Stomach (tissue), 19 donors: ENCODE measurements around the gene HTN1. TPM values are rescaled to one million over a fixed set of nuclear protein-coding genes. Genes with fewer than 3 reads are reported as not detected.
"Not testable (repeated sequence)": the region's sequence is repeated elsewhere in the genome, so short reads cannot be mapped to it uniquely, and the experiment has no call there.

Experiments used
- DNase-seq, 2 donors: peaks; one replicate each; pipeline versions ENCODE4 v3.0.0 to v3.0.0-alpha.2; 2013 to 2019
- H3K27ac ChIP-seq, 5 donors: fragments of 200-600 bp in 4 of 5; sonication (generic) in 4 of 5; one replicate each; pipeline ENCODE4 v1.5.1; 2013 to 2019; ENCODE audit warnings: mild to moderate bottlenecking in 1 of 5, moderate library complexity in 1 of 5
- H3K27me3 ChIP-seq, 3 donors: fragments of 200-600 bp; sonication (generic); one replicate each; pipeline ENCODE4 v1.5.1; 2017 to 2019; ENCODE audit warnings: mixed run types in 1 of 3
- H3K36me3 ChIP-seq, 4 donors: fragments of 200-600 bp; sonication (generic); 1 replicate in 3 of 4; 2 replicates in 1 of 4; pipeline ENCODE4 v1.5.1; 2016 to 2019
- H3K4me1 ChIP-seq, 4 donors: fragments of 200-600 bp; sonication (generic); one replicate each; pipeline ENCODE4 v1.5.1; 2016 to 2019
- H3K4me3 ChIP-seq, 4 donors: fragments of 200-600 bp; sonication (generic) in 3 of 4; one replicate each; pipeline ENCODE4 v1.5.1; 2016 to 2019; ENCODE audit warnings: mild to moderate bottlenecking in 1 of 4
- H3K9me3 ChIP-seq, 4 donors: fragments of 200-600 bp; sonication (generic); one replicate each; pipeline ENCODE4 v1.5.1; 2016 to 2019
- CTCF ChIP-seq, 7 experiments: fragments of 450-650 bp in 4 of 7; fragments of 200-600 bp in 3 of 7; sonication (generic) in 3 of 7; IDR thresholded peaks; one replicate each; pipeline ENCODE4 v1.5.1; 2016 to 2019; ENCODE audit warnings: antibody characterized with exemption in 7 of 7, control low read depth in 2 of 7, mild to moderate bottlenecking in 1 of 7
- EP300 ChIP-seq: sonication (generic); formaldehyde crosslinking; IDR thresholded peaks from one replicate; pipeline ENCODE4 v1.6.1; 2017; ENCODE audit warnings: antibody characterized with exemption
- POLR2A ChIP-seq, 4 donors: fragments of 450-650 bp; IDR thresholded peaks; one replicate each; pipeline ENCODE4 v1.6.1; 2016; ENCODE audit warnings: antibody characterized with exemption in 4 of 4, control low read depth in 2 of 4, mild to moderate bottlenecking in 1 of 4, moderate library complexity in 1 of 4
- POLR2AphosphoS5 ChIP-seq, 3 donors: sonication (generic); formaldehyde crosslinking; IDR thresholded peaks; one replicate each; pipeline ENCODE4 v1.6.1; 2016; ENCODE audit warnings: antibody characterized with exemption in 3 of 3
- WGBS, 5 donors: extraction: QIAGEN DNeasy Blood & Tissue Kit in 3 of 5; methylation state at CpG; one replicate each; pipeline versions ENCODE4 v1.1.5 to v1.1.7; 2013 to 2018; 5-methylcytosine and 5-hydroxymethylcytosine counted together
- intact Hi-C: fragments of 100-400 bp; cut with DNase I; formaldehyde crosslinking; loops from one replicate; pipeline ENCODE4 v1.15.1; 2023; ENCODE audit warnings: low total_unique reads
- long read RNA-seq, 10 donors: transcript quantifications; one replicate each; lab custom pipeline, GENCODE V29; 2026
- polyA plus RNA-seq, 3 donors: library from polyadenylated mRNA; stranded (reverse); fragments of 200-250 nt; gene quantifications; one replicate each; pipeline ENCODE4 v1.2.3, GENCODE V29; 2013
- total RNA-seq, 5 donors: library from RNA; depleted of rRNA; stranded (reverse); fragments of >200 nt; gene quantifications; one replicate each; pipeline versions ENCODE4 v1.1.0 to v1.2.3, GENCODE V29; 2014 to 2016
- donor health status: healthy with polysubstance abuse.
- donor health status: Bipolar disorder and iron deficiency.
- donor health status: healthy.

The HTN1 gene
- total RNA-seq (not detected), polyA plus RNA-seq (not detected)
- long read RNA-seq, donor 1: 0 reads
- long read RNA-seq, donor 2: 0 reads
- long read RNA-seq, donor 3: 0 reads
- long read RNA-seq, donor 4: 0 reads
- long read RNA-seq, donor 5: 0 reads
- long read RNA-seq, donor 6: 0 reads
- long read RNA-seq, donor 7: 0 reads
- long read RNA-seq, donor 8: 0 reads
- long read RNA-seq, donor 9: 0 reads
- long read RNA-seq, donor 10: 0 reads

DNA sequence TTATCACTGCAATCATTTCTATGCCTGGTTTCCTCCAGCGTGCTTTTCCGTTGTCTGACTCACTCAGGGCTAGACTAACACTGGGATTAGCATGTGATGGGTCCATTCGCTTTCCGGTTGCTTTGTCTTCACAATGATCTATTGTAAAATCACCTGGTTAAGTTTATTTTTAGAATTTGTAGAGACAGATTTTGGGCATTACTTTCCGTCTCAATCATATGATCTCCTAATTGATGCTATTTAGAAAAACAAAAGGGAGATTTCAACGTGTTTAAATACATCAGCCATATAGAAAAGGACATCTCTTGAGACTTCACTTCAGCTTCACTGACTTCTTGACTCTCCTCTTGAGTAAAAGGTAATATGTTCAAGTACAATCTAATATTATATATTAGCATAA lies at the start of gene HTN1:
Gene HTN1 (plus strand): TSS at position 301 of the 400 bp plus-strand sequence. CDS start 2,639 bp downstream, outside the sequence.
- H3K9me3 ChIP-seq, intact Hi-C loops, H3K4me1 ChIP-seq, DNase-seq, H3K27me3 ChIP-seq, H3K36me3 ChIP-seq, H3K4me3 ChIP-seq, H3K27ac ChIP-seq: not testable (repeated sequence)
- 68 to 82% (median 79%) methylated on average over 4 to 6 of the region's 6 CpGs for WGBS, 5 donors

- Histone ChIP-seq H3K36me3 (no peaks in the 10 kb centered on the region), H3K27me3 (no peaks in the 10 kb centered on the region), H3K4me1 (no peaks in the 10 kb centered on the region), H3K27ac (no peak overlapping the region), H3K4me3 (no peak overlapping the region), H3K9me3 (no peaks in the 10 kb centered on the region)
- TF ChIP-seq POLR2A (IDR thresholded peaks at IDR 0.05) (no peak), POLR2AphosphoS5 (IDR thresholded peaks at IDR 0.05) (no peak), CTCF (IDR thresholded peaks at IDR 0.05) (no peak), EP300 (no peak)
- no peak for DNase-seq
- WGBS, 5 donors: 49 to 77% (median 53%) methylated on average over 1 of the region's 1 CpG
- intact Hi-C loops: no loop called here
Measured at GRCh38 chr4:70000711-70001110, 49.5 kb upstream of the HTN1 start.

- H3K27ac ChIP-seq: no peak overlapping the region
- H3K9me3 ChIP-seq: no peaks in the 10 kb centered on the region
- H3K27me3 ChIP-seq: no peaks in the 10 kb centered on the region
- intact Hi-C loops: no loop called here
- no peak for DNase-seq
- no peak overlapping the region for H3K4me3 ChIP-seq
- TF ChIP-seq POLR2A (IDR thresholded peaks at IDR 0.05): no peak
- no peak for TF ChIP-seq POLR2AphosphoS5 (IDR thresholded peaks at IDR 0.05)
- no peaks in the 10 kb centered on the region for H3K4me1 ChIP-seq
- no peaks in the 10 kb centered on the region for H3K36me3 ChIP-seq
Measured at GRCh38 chr4:70002507-70002906, 47.7 kb upstream of the HTN1 start.

DNA sequence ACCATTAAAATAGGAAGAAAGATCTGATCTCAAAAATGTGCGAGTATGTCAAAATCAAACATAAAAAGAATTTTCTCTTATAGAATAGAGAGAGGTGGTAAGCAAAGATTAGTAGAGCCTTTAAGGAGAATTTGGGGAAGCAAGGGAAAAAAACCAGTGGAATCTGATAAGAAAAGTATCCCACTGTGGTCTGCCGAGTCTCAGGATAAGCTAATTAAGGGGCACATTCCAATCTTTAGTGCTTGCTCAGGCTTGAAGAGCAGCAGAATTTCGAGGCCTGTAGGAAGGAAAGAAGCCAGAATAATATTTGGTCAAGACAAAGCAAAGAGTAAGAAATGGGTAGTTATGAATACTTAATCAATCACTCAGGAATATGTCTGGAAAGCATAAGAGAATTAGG lies 41.5 kb upstream of the HTN1 start:
- TF ChIP-seq POLR2A (IDR thresholded peaks at IDR 0.05): no peak
- no peaks in the 10 kb centered on the region for H3K27me3 ChIP-seq
- DNase-seq: no peak
- H3K4me1 ChIP-seq: no peaks in the 10 kb centered on the region
- no peak overlapping the region for H3K4me3 ChIP-seq
- H3K36me3 ChIP-seq: no peaks in the 10 kb centered on the region
- intact Hi-C loops: no loop called here
- peaks cover 0 to 7% (median 0%) of the 10 kb centered on the region in 4 donors for H3K9me3 ChIP-seq
- no peak overlapping the region for H3K27ac ChIP-seq
- 50 to 66% (median 55%) methylated on average over 3 of the region's 3 CpGs for WGBS, 5 donors

- H3K9me3 ChIP-seq, H3K4me3 ChIP-seq, H3K36me3 ChIP-seq, H3K4me1 ChIP-seq, DNase-seq, H3K27ac ChIP-seq, H3K27me3 ChIP-seq, intact Hi-C loops: not testable (repeated sequence)
- WGBS, 5 donors: 69 to 82% (median 72%) methylated on average over 7 to 10 of the region's 10 CpGs
Measured at GRCh38 chr4:70019006-70019405, 31.2 kb upstream of the HTN1 start.

DNA sequence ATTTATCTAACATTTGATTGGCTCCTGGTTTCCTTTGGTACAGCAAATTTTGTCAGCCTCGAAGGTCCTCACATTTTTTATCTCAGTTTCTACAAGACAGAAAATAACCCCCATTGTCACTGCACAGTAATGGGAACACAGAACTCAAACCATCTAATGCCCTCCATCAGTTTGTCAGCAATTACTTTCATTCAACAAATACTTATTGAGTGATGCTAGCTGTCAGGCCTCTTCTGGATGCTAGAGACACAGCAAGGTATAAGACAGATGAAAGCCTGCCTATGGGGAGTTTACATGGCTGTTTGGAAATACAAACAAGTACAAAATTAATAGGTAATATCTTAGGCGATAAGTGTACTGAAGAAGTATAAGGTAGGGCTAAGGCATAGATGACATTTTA lies 27.0 kb upstream of the HTN1 start:
- 70 to 83% (median 80%) methylated on average over 2 of the region's 2 CpGs for WGBS, 5 donors
- H3K27me3 ChIP-seq: no peaks in the 10 kb centered on the region
- TF ChIP-seq EP300: no peak
- no peak for TF ChIP-seq CTCF (IDR thresholded peaks at IDR 0.05)
- TF ChIP-seq POLR2A (IDR thresholded peaks at IDR 0.05): no peak
- TF ChIP-seq POLR2AphosphoS5 (IDR thresholded peaks at IDR 0.05): no peak
- no peaks in the 10 kb centered on the region for H3K36me3 ChIP-seq
- H3K27ac ChIP-seq: no peak overlapping the region
- no peak overlapping the region for H3K4me3 ChIP-seq
- H3K9me3 ChIP-seq: peaks cover 0 to 4% (median 0%) of the 10 kb centered on the region in 4 donors
- no peak for DNase-seq
- intact Hi-C loops: no loop called here
- no peaks in the 10 kb centered on the region for H3K4me1 ChIP-seq
